Naive B cell (primary cell): ENCODE measurements around the gene BCAT1. TPM values are rescaled to one million over a fixed set of nuclear protein-coding genes. Genes with fewer than 3 reads are reported as not detected.

Source experiments
- ATAC-seq, 2 donors: fragments of 150-1000 bp; cut with Tn5 transposase; 2 replicates each; pipeline ENCODE4 v1.10.0; 2021; ENCODE audit warnings: low read depth in 2 of 2, mild to moderate bottlenecking in 2 of 2, moderate library complexity in 2 of 2
- DNase-seq: peaks from one replicate; pipeline ENCODE4 v3.0.0; 2022
- H3K27ac Mint-ChIP-seq, 6 donors: one replicate each; pipeline ENCODE4 v1.8.0; 2020 to 2022; ENCODE audit warnings: mild to moderate bottlenecking in 6 of 6, mixed read lengths in 6 of 6, moderate library complexity in 5 of 6, inconsistent platforms in 2 of 6
- H3K27me3 Mint-ChIP-seq, 3 donors: one replicate each; pipeline ENCODE4 v1.8.0; 2021 to 2022; ENCODE audit warnings: mixed read lengths in 3 of 3, mild to moderate bottlenecking in 1 of 3
- H3K36me3 Mint-ChIP-seq, 2 donors: one replicate each; pipeline ENCODE4 v1.8.0; 2020 to 2022; ENCODE audit warnings: mixed read lengths in 2 of 2, inconsistent platforms in 1 of 2, mild to moderate bottlenecking in 1 of 2
- H3K4me1 Mint-ChIP-seq, 3 donors: one replicate each; pipeline ENCODE4 v1.8.0; 2020 to 2022; ENCODE audit warnings: mixed read lengths in 3 of 3, inconsistent platforms in 1 of 3, mild to moderate bottlenecking in 1 of 3, moderate library complexity in 1 of 3
- H3K4me3 Mint-ChIP-seq, 8 donors: one replicate each; pipeline ENCODE4 v1.8.0; 2020 to 2022; ENCODE audit warnings: mild to moderate bottlenecking in 8 of 8, mixed read lengths in 8 of 8, moderate library complexity in 8 of 8, inconsistent platforms in 2 of 8
- H3K9me3 Mint-ChIP-seq, 7 donors: one replicate each; pipeline ENCODE4 v1.8.0; 2020 to 2022; ENCODE audit warnings: mixed read lengths in 7 of 7, mild to moderate bottlenecking in 5 of 7, inconsistent platforms in 2 of 7, moderate library complexity in 1 of 7
- polyA plus RNA-seq, 6 donors: library from polyadenylated mRNA; unstranded; fragments of 300-500 nt; fragmentation: Illumina TruSeq; gene quantifications; one replicate each; pipeline ENCODE4 v1.2.3, GENCODE V29; 2021; ENCODE audit warnings: low read depth in 6 of 6

BCAT1 gene
- polyA plus RNA-seq, 6 donors from 2014 or later, result 0.18 to 4.9 (median 1.8) TPM; not detected in 1

- DNase-seq, result no peak
- no peak for ATAC-seq
- Mint-ChIP-seq H3K27ac (peak overlapping the region in 1 of 6 donors; percentile 24), H3K9me3 (no peaks in the 10 kb centered on the region), H3K27me3 (peaks cover 0 to 4% (median 0%) of the 10 kb centered on the region in 3 donors), H3K4me1 (no peaks in the 10 kb centered on the region), H3K4me3 (no peak overlapping the region), H3K36me3 (no peaks in the 10 kb centered on the region)
These were observed 188.1 kb downstream of the BCAT1 start for GRCh38 chr12:24760606-24761378.

GRCh38 chr12:24760162-24760561 is 188.7 kb downstream of the BCAT1 start:
- H3K9me3 Mint-ChIP-seq, result no peaks in the 10 kb centered on the region
- DNase-seq, result no peak
- peaks cover 0 to 4% (median 0%) of the 10 kb centered on the region in 3 donors for H3K27me3 Mint-ChIP-seq
- ATAC-seq, result no peak
- H3K27ac Mint-ChIP-seq, result no peak overlapping the region
- no peak overlapping the region for H3K4me3 Mint-ChIP-seq
- no peaks in the 10 kb centered on the region for H3K4me1 Mint-ChIP-seq
- H3K36me3 Mint-ChIP-seq, result no peaks in the 10 kb centered on the region

Other genes starting within 250 kb of the BCAT1 start
- gene DNAI7, start 246.1 kb upstream of the BCAT1 start, polyA plus RNA-seq, result under 1 TPM in 2 of 6 donors, not detected in 4; 0.16 to 0.21 TPM
- 10 to 100 TPM; 29.9 to 67.1 (median 39.5) TPM for gene ETFRF1, start 246.1 kb upstream of the BCAT1 start, polyA plus RNA-seq